Umbilical cord (tissue), 2 donors: ENCODE measurements around the gene CAMK2D. TPM values are rescaled to one million over a fixed set of nuclear protein-coding genes. Genes with fewer than 3 reads are reported as not detected.

ENCODE experiments used
- DNase-seq: peaks from one replicate; pipeline ENCODE4 v3.0.0-alpha.2; 2015; ENCODE audit warnings: low spot score
- total RNA-seq: library from RNA; depleted of rRNA; stranded (reverse); fragments of >200 nt; gene quantifications from one replicate; pipeline ENCODE4 v1.2.3, GENCODE V29; 2014; ENCODE audit warnings: low replicate concordance; ENCODE audit not compliant: insufficient read depth

The CAMK2D gene
- total RNA-seq, 1 donor from 2014 or later: 129 TPM

- no peak for DNase-seq
These were observed 236.9 kb downstream of the CAMK2D start for GRCh38 chr4:113524505-113525186.

DNA sequence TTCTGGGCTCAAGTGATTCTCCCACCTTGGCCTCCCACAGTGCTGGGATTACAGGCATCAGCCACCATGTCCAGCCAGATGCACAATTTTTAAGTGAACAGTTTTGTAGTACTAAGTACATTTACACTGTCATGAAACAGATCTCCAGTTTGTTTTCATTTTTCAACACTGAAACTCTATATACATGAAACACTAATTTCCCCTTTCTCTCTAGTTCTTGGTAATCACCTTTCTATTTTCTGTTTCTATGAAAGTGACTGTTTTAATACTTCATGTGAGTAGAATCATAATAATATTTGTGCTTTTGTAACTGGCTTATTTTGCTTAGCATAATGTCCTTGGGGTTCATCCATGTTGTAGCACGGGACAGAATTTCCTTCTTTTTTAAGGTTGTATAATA lies 237.4 kb downstream of the CAMK2D start:
- DNase-seq: no peak

GRCh38 chr4:113522433-113522832 lies 239.1 kb downstream of the CAMK2D start:
- no peak for DNase-seq

GRCh38 chr4:113513382-113513781 lies 248.2 kb downstream of the CAMK2D start:
- DNase-seq: no peak

DNA sequence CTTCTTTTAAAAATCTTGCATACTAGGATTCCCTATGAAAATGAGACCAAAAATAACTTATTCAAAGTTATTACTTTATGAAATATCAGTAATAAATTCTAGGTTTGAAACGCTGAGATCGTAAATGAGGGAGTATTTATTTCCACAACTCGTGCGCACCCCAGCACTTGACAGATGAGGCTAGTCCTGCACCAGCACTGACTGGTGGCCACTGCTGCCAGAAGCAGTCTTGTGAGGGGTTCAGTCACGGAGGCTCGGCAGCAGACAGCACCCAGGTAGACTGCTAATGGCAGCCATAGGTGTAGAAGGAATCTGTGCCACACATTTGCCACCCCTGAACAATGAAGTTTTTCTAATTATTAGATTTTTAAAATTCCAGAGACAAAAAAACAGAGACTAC lies 248.7 kb downstream of the CAMK2D start:
- DNase-seq: no peak

DNA sequence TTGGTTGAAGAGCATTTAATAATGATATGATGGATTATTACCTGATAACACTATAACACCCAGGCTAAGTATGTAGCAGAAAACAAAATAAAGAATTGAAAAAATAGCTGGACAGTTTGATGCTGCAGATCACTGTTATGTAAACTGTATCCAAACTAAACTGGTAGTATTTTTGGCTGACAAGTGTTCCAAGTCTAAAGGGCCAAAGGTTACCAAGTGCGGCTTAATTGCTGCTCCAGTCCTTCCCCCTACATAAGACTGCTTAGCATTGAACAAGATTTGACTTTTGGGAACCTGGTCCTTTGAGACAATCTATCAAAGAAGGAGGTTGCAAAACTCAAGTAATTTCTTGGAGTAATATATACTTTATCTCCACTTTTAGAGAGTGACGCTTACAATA lies 249.6 kb downstream of the CAMK2D start:
- no peak for DNase-seq

DNA sequence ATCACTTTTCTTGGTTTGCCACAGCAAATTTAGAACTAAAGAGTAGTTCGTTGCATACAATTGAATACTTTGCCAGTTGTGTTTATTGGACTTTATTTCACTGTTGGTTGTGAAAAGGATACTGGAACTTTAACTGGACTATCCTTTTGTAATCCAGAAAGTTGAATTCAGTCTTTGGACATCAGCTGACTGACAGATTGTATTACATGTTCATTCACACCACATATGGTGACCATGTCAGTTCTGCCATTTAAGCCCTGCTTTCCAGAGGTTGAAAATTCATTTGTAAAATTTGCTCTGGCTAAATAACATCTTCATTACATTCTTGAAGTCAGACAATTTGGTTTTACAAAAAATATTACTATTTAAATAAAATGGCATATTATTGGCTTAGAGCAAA lies 251.7 kb downstream of the CAMK2D start:
- no peak for DNase-seq

DNA sequence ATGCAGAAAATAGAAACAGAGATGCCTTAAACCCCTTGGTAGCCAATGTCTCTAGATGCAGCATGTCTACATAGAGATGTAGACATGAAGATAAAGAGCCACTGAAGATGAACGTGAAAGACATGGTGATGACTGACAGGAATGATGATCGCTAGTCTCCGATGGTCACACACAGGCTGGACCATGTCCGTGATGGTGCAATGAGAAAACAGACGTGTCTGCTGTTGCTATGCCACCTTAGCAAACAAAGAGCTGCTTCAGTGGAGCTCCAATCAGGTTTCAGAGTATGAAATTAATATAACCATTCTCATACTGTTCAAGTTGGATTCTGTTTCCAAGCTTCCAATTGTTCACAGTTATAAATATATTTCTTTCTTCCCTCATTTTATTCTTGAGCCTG lies 256.5 kb downstream of the CAMK2D start:
- no peak for DNase-seq

- DNase-seq: no peak
These were observed 257.1 kb downstream of the CAMK2D start for GRCh38 chr4:113504422-113504821.

DNA sequence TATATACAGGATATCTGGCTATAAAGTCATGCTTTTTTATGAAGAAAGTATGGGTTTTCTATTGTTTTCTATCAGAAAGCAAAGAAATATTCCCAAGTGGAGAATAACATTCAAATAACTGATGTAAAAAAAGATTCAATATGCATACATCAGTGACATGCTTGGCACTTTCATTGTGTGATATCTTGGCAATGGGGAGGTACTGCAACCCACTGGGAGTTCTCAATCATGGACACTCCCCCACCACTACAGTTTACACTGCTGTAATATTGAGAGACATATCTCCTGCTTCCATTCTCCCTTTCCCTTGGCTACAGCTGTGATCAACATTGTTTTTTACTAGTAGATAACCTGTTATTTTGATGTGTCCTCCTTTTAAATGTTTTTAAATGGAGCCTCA lies 257.8 kb downstream of the CAMK2D start:
- DNase-seq: no peak

DNA sequence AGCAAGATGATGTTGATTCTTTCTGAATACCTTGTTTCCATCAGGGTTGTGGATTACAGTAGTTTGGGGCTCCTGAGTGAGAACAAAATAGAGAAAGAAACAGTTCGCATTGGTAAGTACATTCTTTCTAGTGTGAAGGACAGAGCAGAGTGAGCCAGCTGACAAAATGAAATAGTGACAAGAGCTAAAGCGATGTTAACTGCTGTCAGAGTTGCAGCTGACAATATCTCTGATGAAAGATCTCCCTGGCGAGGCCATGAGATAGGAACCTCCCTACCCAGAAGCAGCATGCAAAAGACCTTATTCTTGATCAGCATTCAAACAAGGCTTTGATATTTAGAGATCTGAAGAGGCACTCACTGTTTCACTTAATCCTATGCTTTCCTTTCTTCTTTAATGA lies 258.6 kb downstream of the CAMK2D start:
- DNase-seq: no peak

GRCh38 chr4:113502476-113502875 lies 259.1 kb downstream of the CAMK2D start:
- DNase-seq: no peak

- no peak for DNase-seq
These were observed 261.1 kb downstream of the CAMK2D start for GRCh38 chr4:113500424-113500823.

DNA sequence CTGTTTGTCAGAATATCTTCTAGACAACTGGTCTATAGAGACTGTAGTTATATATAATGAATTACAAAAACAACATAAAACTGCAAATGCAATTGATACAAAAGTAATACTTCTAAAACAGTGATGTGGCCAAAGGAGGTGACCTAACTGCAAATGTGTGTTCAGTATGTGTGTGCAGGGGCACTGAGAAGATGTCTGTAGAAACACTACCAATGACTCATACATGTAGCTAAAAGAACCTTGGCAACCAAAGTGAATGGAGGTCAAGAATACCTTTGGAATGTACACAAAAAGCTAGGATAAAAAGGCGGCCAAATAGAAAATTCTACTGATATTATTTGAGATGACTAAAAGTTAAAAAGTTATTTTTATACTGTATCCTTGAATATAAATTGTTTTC lies 261.8 kb downstream of the CAMK2D start:
- no peak for DNase-seq

GRCh38 chr4:113499166-113499565 lies 262.4 kb downstream of the CAMK2D start:
- DNase-seq: no peak

DNA sequence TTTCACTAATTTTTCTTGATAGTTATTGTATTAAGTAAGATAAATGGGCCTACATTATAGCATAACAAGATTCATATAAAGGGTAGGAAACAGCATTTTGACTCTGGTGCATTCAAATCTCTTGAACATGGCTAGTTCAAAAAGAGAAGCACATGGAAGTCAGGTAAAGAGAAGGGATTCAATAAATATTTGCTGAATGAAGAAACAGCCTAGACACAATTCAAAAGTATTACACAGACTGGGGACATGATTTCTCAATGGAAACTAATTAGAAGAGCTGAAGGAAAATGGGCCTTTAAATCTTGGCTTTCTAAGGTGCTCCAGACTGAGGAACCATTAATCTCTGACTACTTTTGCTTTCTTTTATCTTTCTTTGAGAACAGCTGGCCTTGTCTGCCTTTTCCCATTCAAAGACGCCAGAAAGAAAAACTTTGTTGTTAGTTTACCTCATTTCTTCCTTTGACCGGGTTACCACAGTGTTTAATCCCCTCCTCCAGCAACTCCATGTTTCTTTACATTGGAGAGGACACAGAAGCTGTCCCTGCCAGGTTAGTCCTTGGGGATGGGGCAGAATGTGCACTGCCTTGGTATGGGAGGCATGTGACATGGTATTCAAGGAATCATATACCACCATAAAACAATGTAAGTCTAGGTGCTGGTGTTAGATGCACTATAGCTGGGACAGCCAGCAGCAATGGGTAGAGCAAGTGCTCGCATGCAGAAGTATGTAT lies 264.2 kb downstream of the CAMK2D start:
- no peak for DNase-seq

DNA sequence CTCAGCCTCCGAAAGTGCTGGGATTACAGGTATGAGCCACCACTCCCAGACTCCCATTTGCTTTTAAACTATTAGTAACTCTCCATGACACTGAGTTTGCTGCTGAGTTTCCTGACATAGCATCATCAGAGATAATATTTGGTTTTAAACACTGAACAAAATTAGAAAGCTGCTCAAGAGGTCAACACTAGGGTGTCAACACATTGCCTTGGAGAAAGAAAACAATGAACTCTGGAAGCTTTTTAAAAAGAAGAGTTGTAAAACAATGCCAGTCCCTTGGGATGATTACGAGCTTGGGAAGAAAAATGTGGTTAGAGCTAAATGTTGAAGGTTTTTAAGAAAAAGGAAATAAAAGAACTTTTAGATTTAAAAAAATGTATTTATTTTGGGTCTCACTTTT lies 264.8 kb downstream of the CAMK2D start:
- no peak for DNase-seq

- DNase-seq: no peak
These were observed 265.7 kb downstream of the CAMK2D start for GRCh38 chr4:113495790-113496189.

DNA sequence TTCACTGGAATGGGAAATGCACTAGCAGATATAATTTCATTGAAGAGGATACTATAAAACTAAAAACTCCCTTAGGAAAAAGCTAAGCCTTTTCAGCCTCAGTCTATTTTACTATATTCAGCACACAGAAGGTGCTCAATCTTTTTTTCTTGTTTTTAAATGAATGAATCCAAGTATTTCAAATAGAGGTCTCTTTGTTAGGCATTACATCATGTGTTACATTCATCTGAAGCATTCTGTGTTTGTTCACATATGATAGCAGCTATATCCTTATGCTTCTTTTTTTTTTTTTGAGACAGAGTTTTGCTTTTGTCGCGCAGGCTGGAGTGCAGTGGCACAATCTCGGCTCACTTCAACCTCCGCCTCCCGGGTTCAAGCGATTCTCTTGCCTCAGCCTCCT lies 278.4 kb downstream of the CAMK2D start:
- no peak for DNase-seq

DNA sequence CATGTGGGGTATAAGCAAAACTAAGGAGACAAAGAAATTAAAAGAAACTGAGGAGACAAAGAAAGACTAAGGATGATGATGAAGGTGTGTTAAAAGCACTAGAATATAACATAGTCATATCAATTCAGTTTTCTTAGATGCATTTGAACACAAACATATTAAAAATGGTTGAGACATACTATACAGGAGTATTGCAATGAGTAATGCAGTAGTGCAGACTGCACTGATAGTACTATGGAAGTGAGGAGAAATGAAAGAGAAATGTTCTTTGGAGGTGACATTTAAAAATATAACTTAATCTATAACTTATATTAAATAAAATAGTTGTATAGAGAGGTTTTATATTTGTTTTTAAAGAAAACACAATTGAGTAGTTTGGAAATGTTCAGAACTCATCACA lies 279.2 kb downstream of the CAMK2D start:
- no peak for DNase-seq

GRCh38 chr4:113481820-113482219 lies 279.7 kb downstream of the CAMK2D start:
- DNase-seq: no peak

- DNase-seq: no peak
These were observed 281.4 kb downstream of the CAMK2D start for GRCh38 chr4:113480109-113480508.

GRCh38 chr4:113478032-113478431 lies 283.5 kb downstream of the CAMK2D start:
- no peak for DNase-seq

GRCh38 chr4:113476800-113477199 lies 284.7 kb downstream of the CAMK2D start:
- no peak for DNase-seq
